Ascending aorta (tissue), 2 donors: ENCODE measurements around the gene CYP8B1. TPM values are rescaled to one million over a fixed set of nuclear protein-coding genes. Genes with fewer than 3 reads are reported as not detected.

Experiments
- DNase-seq, 2 donors: peaks; one replicate each; pipeline ENCODE4 v3.0.0-alpha.2; 2019; ENCODE audit warnings: low spot score in 2 of 2
- H3K27ac ChIP-seq, 2 donors: fragments of 200-600 bp; sonication (generic); one replicate each; pipeline ENCODE4 v1.5.1; 2016 to 2017; ENCODE audit warnings: mild to moderate bottlenecking in 1 of 2
- H3K27me3 ChIP-seq: fragments of 200-600 bp; sonication (generic); one replicate; pipeline ENCODE4 v1.5.1; 2017
- H3K36me3 ChIP-seq, 2 donors: fragments of 200-600 bp; sonication (generic); one replicate each; pipeline ENCODE4 v1.5.1; 2016
- H3K4me1 ChIP-seq, 2 donors: fragments of 200-600 bp; sonication (generic); one replicate each; pipeline ENCODE4 v1.5.1; 2016 to 2017; ENCODE audit warnings: mild to moderate bottlenecking in 1 of 2
- H3K4me3 ChIP-seq, 2 donors: fragments of 200-600 bp; sonication (generic); one replicate each; pipeline ENCODE4 v1.5.1; 2016 to 2017; ENCODE audit warnings: mild to moderate bottlenecking in 1 of 2
- H3K9me3 ChIP-seq, 2 donors: fragments of 200-600 bp; sonication (generic); one replicate each; pipeline ENCODE4 v1.5.1; 2016
- intact Hi-C: fragments of 100-400 bp; cut with DNase I; formaldehyde crosslinking; loops from one replicate; pipeline ENCODE4 v1.15.1; 2023
- total RNA-seq: library from RNA; depleted of rRNA; stranded (reverse); fragments of >200 nt; gene quantifications from one replicate; pipeline ENCODE4 v1.1.0, GENCODE V29; 2016
- TF ChIP-seq, protein P1 (sequence below), 3 experiments: fragments of 200-600 bp in 2 of 3; fragments of 450-650 bp in 1 of 3; sonication (generic) in 2 of 3; IDR thresholded peaks; one replicate each; pipeline ENCODE4 v1.5.1; 2016 to 2019; ENCODE audit warnings: antibody characterized with exemption in 3 of 3, mild to moderate bottlenecking in 1 of 3, moderate library complexity in 1 of 3

Gene CYP8B1
- total RNA-seq, 1 donor from 2014 or later = 0.43 TPM

DNA sequence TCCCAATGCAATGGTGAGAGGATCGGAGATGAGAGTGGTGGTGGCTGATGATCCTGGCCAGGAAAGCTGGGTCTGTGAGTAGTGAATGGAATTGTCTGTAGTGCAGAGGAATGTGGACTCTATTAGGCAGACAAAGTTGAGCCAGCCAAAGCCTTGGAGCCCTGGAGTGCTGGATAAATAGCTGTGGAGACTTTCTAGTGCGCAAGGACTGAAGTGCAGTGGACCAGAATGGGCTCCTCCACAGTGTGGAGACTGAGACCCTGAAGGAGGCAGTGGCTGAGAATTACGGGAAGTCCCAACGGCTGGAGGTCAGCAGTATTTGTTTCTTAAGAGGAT lies 31.1 kb upstream of the CYP8B1 start:
- peaks cover 0 to 3% of the 10 kb centered on the region in 2 donors for H3K9me3 ChIP-seq
- TF ChIP-seq, protein P1, sequence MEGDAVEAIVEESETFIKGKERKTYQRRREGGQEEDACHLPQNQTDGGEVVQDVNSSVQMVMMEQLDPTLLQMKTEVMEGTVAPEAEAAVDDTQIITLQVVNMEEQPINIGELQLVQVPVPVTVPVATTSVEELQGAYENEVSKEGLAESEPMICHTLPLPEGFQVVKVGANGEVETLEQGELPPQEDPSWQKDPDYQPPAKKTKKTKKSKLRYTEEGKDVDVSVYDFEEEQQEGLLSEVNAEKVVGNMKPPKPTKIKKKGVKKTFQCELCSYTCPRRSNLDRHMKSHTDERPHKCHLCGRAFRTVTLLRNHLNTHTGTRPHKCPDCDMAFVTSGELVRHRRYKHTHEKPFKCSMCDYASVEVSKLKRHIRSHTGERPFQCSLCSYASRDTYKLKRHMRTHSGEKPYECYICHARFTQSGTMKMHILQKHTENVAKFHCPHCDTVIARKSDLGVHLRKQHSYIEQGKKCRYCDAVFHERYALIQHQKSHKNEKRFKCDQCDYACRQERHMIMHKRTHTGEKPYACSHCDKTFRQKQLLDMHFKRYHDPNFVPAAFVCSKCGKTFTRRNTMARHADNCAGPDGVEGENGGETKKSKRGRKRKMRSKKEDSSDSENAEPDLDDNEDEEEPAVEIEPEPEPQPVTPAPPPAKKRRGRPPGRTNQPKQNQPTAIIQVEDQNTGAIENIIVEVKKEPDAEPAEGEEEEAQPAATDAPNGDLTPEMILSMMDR (IDR thresholded peaks at IDR 0.05) = no peak
- H3K36me3 ChIP-seq = peaks cover 19 to 33% of the 10 kb centered on the region in 2 donors
- H3K27me3 ChIP-seq = no peaks in the 10 kb centered on the region
- no peak for DNase-seq
- intact Hi-C loops = no loop called here
- H3K27ac ChIP-seq = peak overlapping the region in 1 of 2 donors; percentile 66
- H3K4me1 ChIP-seq = peaks cover 0 to 10% of the 10 kb centered on the region in 2 donors
- H3K4me3 ChIP-seq = peak overlapping the region; percentile 68 to 83

DNA sequence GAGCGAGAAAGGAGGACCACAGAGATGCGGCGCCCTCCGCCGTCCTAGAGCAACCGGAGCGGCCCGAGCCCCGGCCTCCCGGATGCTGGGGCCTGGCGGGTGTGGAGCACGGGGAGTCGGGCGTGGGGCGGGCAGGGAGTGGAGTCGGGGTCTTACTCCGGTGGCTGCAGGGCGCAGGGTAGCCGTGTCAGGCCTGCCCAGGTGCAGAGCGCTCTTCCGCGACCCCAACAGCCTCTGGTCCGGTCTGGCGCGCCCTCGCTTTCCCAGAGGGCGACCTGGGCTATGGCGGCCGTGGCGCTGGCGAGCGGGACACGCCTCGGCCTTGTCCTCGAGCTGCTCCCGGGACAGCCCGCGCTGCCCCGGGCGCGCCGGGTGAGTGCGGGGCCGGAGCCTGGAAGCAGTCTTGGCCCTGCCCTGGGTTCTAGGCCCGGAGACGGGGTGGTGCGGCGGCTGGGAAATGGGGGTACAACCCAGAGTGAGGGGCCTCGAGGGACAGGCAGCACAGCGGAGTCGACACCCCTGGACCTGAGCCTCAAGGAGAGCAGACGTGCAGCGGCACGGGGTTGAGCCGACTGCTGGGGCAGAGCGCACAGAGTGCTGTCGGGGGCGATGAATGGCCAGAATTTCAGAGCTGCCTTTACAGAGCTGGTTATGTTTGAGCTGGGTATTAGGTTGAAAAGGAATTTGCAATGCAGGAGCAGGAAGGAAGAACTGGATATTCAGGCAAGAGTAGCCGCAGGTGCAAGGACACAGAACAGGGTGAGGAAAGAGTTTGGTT lies 30.6 kb upstream of the CYP8B1 start, which contains the start of gene ZNF662:
ZNF662 (plus strand) TSS at position 73 of the 778 bp plus-strand sequence. CDS start 1,973 bp downstream, outside the sequence.
- TF ChIP-seq, protein P1 (IDR thresholded peaks at IDR 0.05) = no peak
- DNase-seq = peak in 1 of 2 donors; percentile 65

DNA sequence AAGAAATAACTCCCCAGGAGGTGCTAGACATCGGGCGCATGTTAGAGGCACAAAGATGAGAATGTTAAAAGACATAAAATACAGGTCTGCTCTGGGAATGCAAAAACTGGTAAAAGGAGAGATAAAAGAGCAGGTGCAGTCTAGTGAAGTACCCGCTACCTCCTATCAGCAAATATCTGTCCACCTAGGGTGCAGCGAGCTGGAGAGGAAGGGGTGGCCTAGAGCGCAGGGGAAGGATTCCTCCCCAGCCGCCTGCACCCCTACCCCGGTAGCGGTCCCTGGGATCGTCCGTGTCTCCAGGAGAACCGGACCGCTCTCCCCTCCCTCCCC lies 30.0 kb upstream of the CYP8B1 start:
- intact Hi-C loops = no loop called here
- H3K4me3 ChIP-seq = peak overlapping the region; percentile 68 to 83
- TF ChIP-seq, protein P1 (IDR thresholded peaks at IDR 0.05) = no peak
- H3K27me3 ChIP-seq = no peaks in the 10 kb centered on the region
- H3K27ac ChIP-seq = peak overlapping the region; percentile 33 to 66
- peaks cover 0 to 10% of the 10 kb centered on the region in 2 donors for H3K4me1 ChIP-seq
- no peaks in the 10 kb centered on the region for H3K9me3 ChIP-seq
- DNase-seq = no peak
- peaks cover 8 to 22% of the 10 kb centered on the region in 2 donors for H3K36me3 ChIP-seq

More for the DNA sequence above, 30.6 kb upstream of the CYP8B1 start, which contains the start of gene ZNF662:
- Histone ChIP-seq H3K36me3 (peaks cover 14 to 28% of the 10 kb centered on the region in 2 donors), H3K27me3 (no peaks in the 10 kb centered on the region), H3K9me3 (no peaks in the 10 kb centered on the region), H3K27ac (peak within 1 kb of the TSS; percentile 33 to 66), H3K4me1 (peaks cover 0 to 10% of the 10 kb centered on the region in 2 donors), H3K4me3 (peak within 1 kb of the TSS; percentile 68 to 83)
- intact Hi-C loops = no loop called here

DNA sequence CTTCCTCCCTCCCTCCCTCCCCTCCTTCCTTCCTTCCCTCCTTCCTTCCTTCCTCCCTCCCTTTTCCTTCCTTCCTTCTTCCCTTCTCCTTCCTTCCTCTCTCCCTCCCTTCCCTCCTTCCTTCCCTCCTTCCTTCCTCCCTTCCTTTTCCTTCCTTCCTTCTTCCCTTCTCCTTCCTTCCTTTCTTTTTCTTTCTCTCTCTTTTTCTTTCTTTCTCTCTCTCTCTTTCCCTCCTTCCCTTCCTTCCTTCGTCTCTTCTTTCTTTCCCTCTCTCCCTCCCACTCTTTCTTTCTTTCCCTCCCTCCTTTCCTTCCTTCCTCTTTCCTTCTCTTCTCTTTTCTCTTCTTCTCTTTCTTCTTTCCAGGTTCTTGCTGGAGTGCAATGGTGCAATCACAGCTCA lies 28.4 kb upstream of the CYP8B1 start:
- intact Hi-C loops = no loop called here
- Histone ChIP-seq H3K4me3 (no peak overlapping the region), H3K36me3 (peaks cover 0 to 12% of the 10 kb centered on the region in 2 donors), H3K9me3 (no peaks in the 10 kb centered on the region), H3K4me1 (peaks cover 0 to 10% of the 10 kb centered on the region in 2 donors), H3K27me3 (no peaks in the 10 kb centered on the region), H3K27ac (no peak overlapping the region)
- no peak for DNase-seq
- TF ChIP-seq, protein P1 (IDR thresholded peaks at IDR 0.05) = no peak

DNA sequence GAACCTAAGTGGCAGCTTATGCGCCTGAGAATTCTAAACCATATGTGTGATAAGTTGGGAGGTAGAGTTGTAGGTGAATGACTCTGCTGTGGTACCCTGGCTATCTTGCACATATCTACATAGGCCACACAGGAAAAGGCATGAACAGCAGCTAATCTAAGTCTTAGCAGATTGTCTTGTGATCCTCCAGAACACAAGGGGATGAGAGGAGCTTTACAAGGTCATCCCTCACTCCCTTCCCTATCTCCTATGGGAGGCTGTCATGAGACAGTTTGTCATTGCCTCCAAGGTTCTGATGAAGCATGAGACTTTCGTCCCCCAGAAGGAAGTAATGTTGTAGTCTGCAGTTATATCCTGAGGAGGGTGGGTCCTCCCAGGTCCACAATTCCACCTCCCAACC lies 26.6 kb upstream of the CYP8B1 start:
- Histone ChIP-seq H3K4me3 (no peak overlapping the region), H3K4me1 (peaks cover 0 to 9% of the 10 kb centered on the region in 2 donors), H3K27me3 (no peaks in the 10 kb centered on the region), H3K9me3 (no peaks in the 10 kb centered on the region), H3K27ac (no peak overlapping the region), H3K36me3 (no peaks in the 10 kb centered on the region)
- intact Hi-C loops = no loop called here
- no peak for DNase-seq
- TF ChIP-seq, protein P1 (IDR thresholded peaks at IDR 0.05) = no peak
